Lower leg skin (tissue), 4 donors: ENCODE measurements around the gene CIB4. TPM values are rescaled to one million over a fixed set of nuclear protein-coding genes. Genes with fewer than 3 reads are reported as not detected.

Experiments used
- DNase-seq, 2 donors: peaks; one replicate each; pipeline ENCODE4 v3.0.0-alpha.2; 2019; ENCODE audit warnings: low spot score in 2 of 2
- H3K4me3 ChIP-seq: fragments of 200-600 bp; sonication (generic); 2 replicates; pipeline ENCODE4 v1.5.1; 2017; ENCODE audit warnings: mild to moderate bottlenecking, low read depth; ENCODE audit not compliant: poor library complexity, severe bottlenecking
- CTCF ChIP-seq, 3 donors: fragments of 450-650 bp; IDR thresholded peaks; one replicate each; pipeline ENCODE4 v1.5.1; 2016; ENCODE audit warnings: antibody characterized with exemption in 3 of 3, mild to moderate bottlenecking in 3 of 3, moderate library complexity in 2 of 3
- POLR2A ChIP-seq, 2 donors: fragments of 450-650 bp; IDR thresholded peaks; one replicate each; pipeline ENCODE4 v1.6.1; 2016 to 2017; ENCODE audit warnings: antibody characterized with exemption in 2 of 2, mild to moderate bottlenecking in 1 of 2, moderate library complexity in 1 of 2
- WGBS, 2 donors: methylation state at CpG; one replicate each; pipeline ENCODE4 v1.1.5; 2018; 5-methylcytosine and 5-hydroxymethylcytosine counted together
- intact Hi-C: fragments of 100-400 bp; cut with DNase I; formaldehyde crosslinking; loops from one replicate; pipeline ENCODE4 v1.15.0; 2023; ENCODE audit warnings: low total_unique reads
- total RNA-seq, 4 donors: library from RNA; depleted of rRNA; stranded (reverse); fragments of >200 nt; gene quantifications; one replicate each; pipeline ENCODE4 v1.1.0, GENCODE V29; 2016

Gene CIB4
- total RNA-seq, 4 donors from 2014 or later: not detected

GRCh38 chr2:26532301-26533250, 108.6 kb downstream of the CIB4 start:
- no peak overlapping the region for H3K4me3 ChIP-seq
- no peak for TF ChIP-seq POLR2A (IDR thresholded peaks at IDR 0.05)
- TF ChIP-seq CTCF (IDR thresholded peaks at IDR 0.05): no peak
- DNase-seq: no peak
- intact Hi-C loops: no loop called here
- 80 to 81% methylated on average over 12 of the region's 12 CpGs for WGBS, 2 donors

Other genes starting within 250 kb of the CIB4 start
- gene DRC1, start 239.4 kb downstream of the CIB4 start, total RNA-seq: not detected
- gene OTOF, start 163.2 kb downstream of the CIB4 start, total RNA-seq: under 1 TPM in 2 of 4 donors, not detected in 2; 0.49 to 0.89 TPM
- 1 to 10 TPM in 1 of 4 donors, under 1 TPM in 2, not detected in 1; 0.42 to 3.1 (median 0.69) TPM for gene KCNK3, start 51.4 kb upstream of the CIB4 start, total RNA-seq
- gene SLC35F6, start 122.9 kb upstream of the CIB4 start, total RNA-seq: 10 to 100 TPM; 51.0 to 96.7 (median 87.4) TPM
- gene CENPA, start 144.7 kb upstream of the CIB4 start, total RNA-seq: 1 to 10 TPM in 2 of 4 donors, under 1 TPM in 2; 0.47 to 5.2 (median 2.1) TPM
- gene DPYSL5, start 206.8 kb upstream of the CIB4 start, total RNA-seq: not detected